GM23338 (cell line): ENCODE data around the gene FBXO11.

Experiments
- CTCF ChIP-seq, 2 experiments: fragments of 200-600 bp in 1 of 2; sonication (generic) in 1 of 2; conservative IDR thresholded peaks; 2 replicates each; pipeline versions ENCODE4 v1.5.1 to v1.6.1; 2016 to 2017; ENCODE audit warnings: antibody characterized with exemption in 2 of 2, low read depth in 2 of 2, mild to moderate bottlenecking in 2 of 2, moderate library complexity in 1 of 2
- EZH2 ChIP-seq: fragments of 200-600 bp; sonication (generic); IDR thresholded peaks from one replicate; pipeline ENCODE4 v1.8.0; 2017; ENCODE audit warnings: antibody characterized with exemption, mild to moderate bottlenecking, low read depth; ENCODE audit not compliant: unreplicated experiment
- POLR2AphosphoS5 ChIP-seq: IDR thresholded peaks from 2 replicates; pipeline ENCODE4 v1.6.1; 2016; ENCODE audit warnings: antibody characterized with exemption, low read depth
- TF ChIP-seq, protein P1 (sequence below): IDR thresholded peaks from one replicate; pipeline ENCODE4 v1.6.1; 2018; ENCODE audit warnings: antibody characterized with exemption; ENCODE audit not compliant: unreplicated experiment

GRCh38 chr2:47767497-47767844 is 138.8 kb downstream of the FBXO11 start:
- TF ChIP-seq CTCF (conservative IDR thresholded peaks at IDR 0.05; ENCODE audit: low read depth in 2 of 2) (no peak), POLR2AphosphoS5 (no peak), EZH2 (no peak)
- TF ChIP-seq, protein P1, sequence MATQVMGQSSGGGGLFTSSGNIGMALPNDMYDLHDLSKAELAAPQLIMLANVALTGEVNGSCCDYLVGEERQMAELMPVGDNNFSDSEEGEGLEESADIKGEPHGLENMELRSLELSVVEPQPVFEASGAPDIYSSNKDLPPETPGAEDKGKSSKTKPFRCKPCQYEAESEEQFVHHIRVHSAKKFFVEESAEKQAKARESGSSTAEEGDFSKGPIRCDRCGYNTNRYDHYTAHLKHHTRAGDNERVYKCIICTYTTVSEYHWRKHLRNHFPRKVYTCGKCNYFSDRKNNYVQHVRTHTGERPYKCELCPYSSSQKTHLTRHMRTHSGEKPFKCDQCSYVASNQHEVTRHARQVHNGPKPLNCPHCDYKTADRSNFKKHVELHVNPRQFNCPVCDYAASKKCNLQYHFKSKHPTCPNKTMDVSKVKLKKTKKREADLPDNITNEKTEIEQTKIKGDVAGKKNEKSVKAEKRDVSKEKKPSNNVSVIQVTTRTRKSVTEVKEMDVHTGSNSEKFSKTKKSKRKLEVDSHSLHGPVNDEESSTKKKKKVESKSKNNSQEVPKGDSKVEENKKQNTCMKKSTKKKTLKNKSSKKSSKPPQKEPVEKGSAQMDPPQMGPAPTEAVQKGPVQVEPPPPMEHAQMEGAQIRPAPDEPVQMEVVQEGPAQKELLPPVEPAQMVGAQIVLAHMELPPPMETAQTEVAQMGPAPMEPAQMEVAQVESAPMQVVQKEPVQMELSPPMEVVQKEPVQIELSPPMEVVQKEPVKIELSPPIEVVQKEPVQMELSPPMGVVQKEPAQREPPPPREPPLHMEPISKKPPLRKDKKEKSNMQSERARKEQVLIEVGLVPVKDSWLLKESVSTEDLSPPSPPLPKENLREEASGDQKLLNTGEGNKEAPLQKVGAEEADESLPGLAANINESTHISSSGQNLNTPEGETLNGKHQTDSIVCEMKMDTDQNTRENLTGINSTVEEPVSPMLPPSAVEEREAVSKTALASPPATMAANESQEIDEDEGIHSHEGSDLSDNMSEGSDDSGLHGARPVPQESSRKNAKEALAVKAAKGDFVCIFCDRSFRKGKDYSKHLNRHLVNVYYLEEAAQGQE = no peak
